Lung microvascular endothelial cell (primary cell): ENCODE results near the gene SLC7A8. TPM values are rescaled to one million over a fixed set of nuclear protein-coding genes. Genes with fewer than 3 reads are reported as not detected.
A peak's percentile ranks its signal among the peaks of the same experiment; 100 is the strongest.

Source experiments
- DNase-seq, 2 donors: peaks; one replicate each; pipeline versions ENCODE4 v3.0.0 to v3.0.0-alpha.2; 2010; ENCODE audit warnings: low read depth in 2 of 2
- total RNA-seq: library from RNA; depleted of rRNA; stranded (reverse); fragments of >200 nt; gene quantifications from 2 replicates; pipeline ENCODE4 v1.2.1, GENCODE V29; 2014

The SLC7A8 gene
- total RNA-seq, 1 donor from 2014 or later, result not detected

DNA sequence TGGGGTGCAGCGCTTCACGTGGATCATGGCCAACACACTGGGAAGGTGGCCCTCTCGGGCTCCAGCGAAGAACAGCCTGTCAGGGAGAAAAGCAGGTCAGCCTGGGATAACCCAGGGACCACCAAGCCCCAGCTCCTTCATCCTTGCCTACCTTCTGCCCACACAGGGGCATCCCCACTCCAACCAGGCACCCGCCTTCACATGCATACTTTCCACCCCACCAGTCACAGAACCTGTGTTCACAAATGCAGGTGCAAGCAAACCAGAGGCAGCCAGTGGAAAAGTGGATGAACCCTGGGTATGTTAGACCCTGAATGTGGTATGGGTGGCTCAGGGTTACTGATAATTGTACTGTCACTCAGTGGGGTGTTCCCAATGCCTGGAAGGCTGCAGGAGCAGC is 52.0 kb downstream of the SLC7A8 start:
- DNase-seq, result no peak

DNA sequence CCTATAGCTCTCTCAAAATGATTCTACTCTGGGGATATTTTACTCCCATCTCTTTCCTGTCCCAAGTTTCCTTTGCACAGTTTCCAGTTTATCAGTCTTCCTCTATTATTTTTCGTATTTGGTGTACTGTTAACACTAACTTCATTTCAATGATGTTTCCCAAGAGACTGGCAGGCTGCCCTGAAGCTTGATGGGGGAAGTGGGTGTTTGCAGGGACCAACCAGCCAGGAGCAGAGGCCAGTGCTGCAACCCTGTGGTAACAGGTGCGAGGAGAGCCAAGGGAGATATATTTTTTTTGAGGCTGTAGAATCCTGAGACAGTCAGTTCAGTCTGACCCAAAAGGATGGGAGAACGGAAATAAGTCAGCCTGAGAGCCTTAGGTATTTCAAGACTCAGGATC is 52.6 kb downstream of the SLC7A8 start:
- DNase-seq, result no peak

DNA sequence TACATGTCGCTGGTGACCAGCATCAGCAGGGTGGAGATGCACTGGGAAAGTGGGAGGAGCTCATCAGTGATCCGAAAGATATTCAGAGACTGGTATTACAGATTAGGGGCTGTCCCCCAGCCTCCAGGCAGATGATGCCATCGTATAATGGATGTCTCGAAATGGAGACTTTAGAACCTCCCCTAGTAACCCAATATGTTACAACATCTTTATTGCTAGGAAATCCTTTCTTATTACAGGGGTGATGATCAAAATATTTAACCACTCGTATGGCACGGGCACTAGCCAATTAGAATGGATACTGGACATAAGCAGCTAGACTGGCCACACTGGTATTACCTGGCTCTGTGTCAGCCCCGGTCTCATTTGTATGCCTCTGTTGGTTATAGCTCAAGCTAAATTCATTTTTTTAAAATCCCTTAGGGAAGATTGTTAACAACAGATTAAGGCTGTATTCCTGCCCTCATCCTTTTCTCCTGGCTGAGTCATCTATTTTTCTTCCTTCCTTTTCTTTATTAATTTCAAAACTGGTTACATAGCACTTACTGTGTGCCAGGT is 53.6 kb downstream of the SLC7A8 start:
- DNase-seq, result no peak

GRCh38 chr14:23128969-23129758 is 54.3 kb downstream of the SLC7A8 start:
- DNase-seq, result no peak

DNA sequence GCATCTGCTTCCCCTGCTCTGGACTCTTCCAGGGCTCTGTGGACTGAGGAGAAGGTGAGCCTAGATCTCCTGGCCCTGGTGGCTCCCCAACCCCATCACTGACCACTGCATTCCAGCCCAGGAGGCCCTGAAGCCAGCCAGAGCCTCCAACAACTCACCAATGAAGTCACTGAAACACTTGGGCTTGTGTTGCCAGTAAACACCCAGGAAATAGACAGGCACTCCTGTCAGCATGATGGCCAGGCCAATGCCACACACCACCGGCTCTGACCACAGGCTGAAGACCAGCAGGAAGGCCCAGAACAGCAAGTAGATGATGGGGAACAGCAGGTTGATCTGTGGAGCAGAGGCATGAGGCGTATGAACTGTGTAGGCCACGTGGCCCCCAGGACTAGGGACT is 55.6 kb downstream of the SLC7A8 start:
- DNase-seq, result no peak

DNA sequence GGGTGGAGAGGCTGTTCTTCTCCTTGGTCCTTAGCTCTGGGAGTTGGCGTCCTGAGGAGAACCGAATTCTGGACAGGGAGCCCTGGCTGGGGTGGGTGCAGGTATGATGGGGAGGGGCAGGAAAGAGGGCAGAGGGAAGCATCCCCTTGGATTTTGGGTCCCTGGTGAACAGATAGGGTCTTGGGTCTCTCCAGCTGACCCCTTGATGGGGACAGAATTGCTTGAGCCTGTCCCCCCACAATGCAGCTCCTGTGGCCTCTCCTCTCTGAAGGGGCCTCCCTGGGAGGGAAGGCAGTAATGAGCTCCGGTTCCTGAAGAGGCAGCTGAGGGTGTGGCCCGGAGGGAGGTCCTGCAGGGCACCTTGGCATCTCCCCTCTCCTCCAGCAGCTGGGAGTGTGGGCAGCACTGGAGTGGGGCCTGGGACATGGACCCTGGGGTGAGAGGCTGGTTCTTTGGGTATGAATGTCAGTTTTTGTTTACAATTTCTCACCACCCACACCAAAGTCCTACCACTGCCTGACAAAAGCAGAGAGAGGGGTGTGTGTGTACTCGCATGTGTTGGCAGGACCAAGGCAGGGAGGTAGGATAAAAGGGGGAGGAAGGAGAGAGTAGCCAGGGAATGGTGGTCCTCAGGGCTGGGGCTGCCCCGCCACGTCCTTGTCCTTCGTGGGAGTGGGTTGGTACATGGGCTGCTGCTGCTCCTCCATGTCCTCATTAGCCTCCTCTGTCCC is 56.7 kb downstream of the SLC7A8 start:
- no peak for DNase-seq

DNA sequence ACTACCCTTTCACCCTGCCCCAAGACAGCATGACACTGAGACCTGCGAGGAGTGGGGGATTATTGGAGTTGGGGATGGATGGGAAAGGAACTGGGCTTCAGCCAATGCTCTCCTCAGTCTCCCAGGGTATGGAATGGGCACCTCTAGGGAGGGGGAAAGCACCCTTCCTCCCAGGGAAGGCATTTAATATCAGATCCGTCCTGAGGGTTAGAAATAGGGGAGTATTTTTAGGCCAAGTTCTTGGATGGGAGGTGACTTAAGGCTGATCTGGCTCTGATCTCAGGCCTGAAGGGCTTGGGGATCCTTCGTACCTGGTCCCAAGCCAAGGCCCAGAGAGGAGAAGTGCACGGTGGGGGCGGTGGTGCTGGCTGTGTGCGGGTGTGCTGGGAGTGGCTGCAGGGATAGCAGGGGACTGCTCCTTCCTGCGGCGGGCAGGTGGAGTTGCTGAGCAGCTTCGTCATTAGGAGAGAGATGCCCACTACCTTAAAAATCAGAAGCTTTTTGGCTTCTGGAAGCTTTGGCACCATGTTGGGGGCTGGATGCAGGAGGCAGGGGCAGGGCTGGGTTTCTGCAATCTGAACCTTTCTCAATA is 57.4 kb downstream of the SLC7A8 start:
- DNase-seq, result no peak

DNA sequence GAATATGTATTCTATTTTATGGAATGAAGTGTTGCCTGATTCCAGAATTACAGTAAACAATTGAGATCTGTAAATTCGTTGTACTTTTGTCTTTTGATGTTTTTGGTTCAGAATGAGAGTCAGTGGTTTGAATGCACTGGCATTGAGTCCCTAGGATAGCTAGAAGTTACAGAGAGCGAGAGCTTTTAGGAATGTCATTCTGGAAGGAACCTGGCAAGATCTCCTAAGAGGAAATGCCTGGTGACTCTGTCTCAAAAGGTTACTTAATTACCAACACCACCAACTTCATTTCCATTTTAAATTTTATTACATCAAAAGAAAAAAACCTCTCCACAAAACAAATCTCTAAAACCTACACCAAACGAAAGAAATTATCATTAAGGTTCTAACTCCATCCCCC is 58.4 kb downstream of the SLC7A8 start:
- no peak for DNase-seq

GRCh38 chr14:23124337-23124954 is 59.0 kb downstream of the SLC7A8 start:
- no peak for DNase-seq

DNA sequence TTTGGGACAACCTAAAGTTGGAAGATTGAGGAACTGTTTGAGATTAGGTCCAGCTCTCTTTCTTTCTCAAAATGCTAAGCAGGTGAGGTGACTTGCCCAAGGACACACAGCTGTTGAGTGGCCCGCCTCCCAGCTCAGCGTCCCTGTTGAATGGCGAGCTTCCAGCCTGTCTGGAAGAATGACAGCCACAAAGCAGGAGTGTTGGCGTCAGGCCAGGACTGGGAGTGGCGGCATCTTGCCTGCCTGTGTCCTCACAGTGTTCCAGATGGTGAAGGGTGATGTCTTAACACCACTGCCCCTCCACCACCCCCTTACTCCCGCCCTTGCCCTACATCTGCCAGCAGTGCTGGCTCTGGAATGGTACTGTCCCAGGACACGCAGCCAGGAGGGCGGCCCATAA is 60.0 kb downstream of the SLC7A8 start:
- DNase-seq, result no peak

GRCh38 chr14:23122086-23122485 is 61.4 kb downstream of the SLC7A8 start:
- no peak for DNase-seq

GRCh38 chr14:23121361-23121771 is 62.1 kb downstream of the SLC7A8 start:
- peak; percentile 68 to 76 for DNase-seq

GRCh38 chr14:23120541-23121251 is 62.8 kb downstream of the SLC7A8 start:
- DNase-seq, result peak; percentile 86 to 89

DNA sequence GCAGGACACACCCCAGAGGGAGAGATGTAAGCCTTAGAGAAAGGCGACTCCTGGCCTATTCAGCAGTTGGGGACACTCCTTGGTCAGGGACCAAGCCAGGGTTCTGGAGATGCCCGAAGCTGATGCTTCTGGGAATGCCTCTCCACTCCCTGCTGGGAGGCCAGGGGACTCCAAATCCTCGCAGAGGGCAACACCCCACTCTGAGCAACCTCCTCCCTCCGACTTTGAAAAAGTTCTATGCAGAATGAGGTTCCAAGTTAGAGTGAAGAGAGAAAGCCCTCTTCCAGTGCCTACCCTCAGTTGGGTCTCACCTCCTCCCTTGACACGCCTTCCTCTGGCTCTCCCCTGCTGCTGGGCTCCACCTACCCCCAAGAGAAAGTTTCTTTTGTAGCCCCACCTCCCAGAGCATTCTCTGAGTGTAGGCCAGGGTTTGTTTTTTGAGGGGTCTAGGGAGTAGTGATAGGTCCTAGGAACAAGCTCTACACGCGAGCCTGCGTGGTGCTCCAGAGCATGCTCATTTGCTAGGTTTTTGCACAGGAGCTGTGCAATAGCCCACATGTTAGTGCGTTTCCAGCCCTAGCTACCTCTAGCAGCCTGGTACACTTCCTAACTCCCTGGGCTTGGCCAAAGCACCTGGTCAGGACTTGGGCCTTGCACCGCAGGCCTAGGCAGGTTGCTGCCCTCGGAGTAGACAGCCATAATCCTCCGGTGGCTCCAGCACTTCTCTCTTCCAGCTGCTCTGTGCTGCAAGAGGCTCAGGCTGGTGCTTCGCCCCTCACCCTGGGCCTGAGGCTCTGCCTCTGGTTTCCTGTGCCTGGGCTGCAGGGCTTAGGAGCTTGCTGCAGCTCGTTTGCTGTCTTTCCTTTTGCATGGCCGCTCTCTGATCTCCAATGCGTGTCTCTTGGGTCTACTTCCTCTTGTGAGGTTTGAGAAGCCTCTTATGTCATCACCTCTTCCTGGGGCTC is 63.8 kb downstream of the SLC7A8 start:
- DNase-seq, result no peak

- no peak for DNase-seq
Observed at GRCh38 chr14:23118506-23119362, 64.7 kb downstream of the SLC7A8 start, which contains the start of gene CEBPE. TSS of gene CEBPE (minus strand) at chr14:23119255. CDS start at chr14:23119091, 164 bp downstream.

- no peak for DNase-seq
Observed at GRCh38 chr14:23117371-23118020, 66.0 kb downstream of the SLC7A8 start.

DNA sequence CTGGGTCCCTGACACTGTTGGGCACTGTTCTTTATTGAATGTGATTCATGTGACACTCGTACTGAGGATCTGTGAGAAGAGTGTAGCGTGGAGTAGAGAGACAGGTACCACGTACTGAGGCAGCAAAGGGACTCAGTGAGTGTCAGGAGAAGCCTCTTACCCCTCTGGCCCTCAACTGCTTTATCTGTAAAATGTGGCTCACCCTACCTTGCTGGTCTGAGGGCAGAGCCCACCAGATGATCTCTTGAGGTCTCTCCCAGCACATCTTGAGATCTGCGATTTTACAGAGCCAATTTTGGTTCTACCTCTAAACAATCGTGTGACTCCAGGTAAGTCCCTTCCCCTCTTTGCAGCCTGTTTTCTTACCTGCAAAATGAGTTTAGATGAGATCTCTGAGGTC is 67.5 kb downstream of the SLC7A8 start:
- no peak for DNase-seq

- DNase-seq, result peak; percentile 9 to 87
Observed at GRCh38 chr14:23115039-23115731, 68.3 kb downstream of the SLC7A8 start.
